HG03457 (cell line): ENCODE results near the gene HCFC1R1.

Experiments used
- ATAC-seq: cut with Tn5 transposase; IDR thresholded peaks from one replicate; pipeline ENCODE4 v1.9.1; 2021; ENCODE audit warnings: moderate number of reproducible peaks; ENCODE audit not compliant: unreplicated experiment

The HCFC1R1 gene

DNA sequence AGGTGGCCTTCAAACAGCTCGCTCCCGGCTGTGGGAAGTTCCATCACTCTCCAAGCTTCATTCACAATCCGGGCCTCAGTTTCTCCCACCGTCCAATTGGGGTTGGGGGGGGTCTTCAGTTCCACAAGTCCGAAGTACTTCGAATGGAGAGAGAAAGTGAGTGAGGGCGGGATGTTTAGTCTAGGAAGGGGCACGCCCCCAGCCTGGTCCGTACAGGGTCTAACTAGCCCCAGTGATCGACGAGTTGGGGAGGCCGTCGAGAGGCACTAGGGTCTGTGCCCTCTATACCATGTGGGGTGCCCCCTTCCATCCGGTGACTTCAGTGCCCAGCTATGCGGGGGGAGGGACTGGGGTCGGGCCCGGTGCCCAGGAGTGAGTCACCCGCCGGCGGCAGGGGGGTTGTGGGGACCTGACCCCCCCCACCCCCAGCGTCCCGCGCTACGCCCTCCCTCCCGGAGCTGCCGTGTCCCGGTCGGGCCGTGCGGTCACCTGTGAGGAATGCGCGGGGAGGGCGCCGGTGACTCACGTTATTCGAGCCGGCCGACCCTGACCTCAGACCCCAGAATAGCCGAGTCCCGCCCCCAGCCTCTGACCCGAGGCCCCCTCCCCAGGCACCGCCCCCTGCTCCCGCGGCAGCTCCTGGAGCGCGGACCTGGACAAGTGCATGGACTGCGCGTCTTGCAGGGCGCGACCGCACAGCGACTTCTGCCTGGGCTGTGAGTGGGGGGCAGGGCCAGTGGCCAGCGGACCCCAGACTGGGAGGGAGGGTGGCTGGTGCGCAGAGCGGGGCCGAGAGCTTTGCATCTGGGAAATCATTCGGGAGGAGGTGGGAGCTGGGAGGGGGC is 2.9 kb downstream of the HCFC1R1 start:
- no peak for ATAC-seq

- ATAC-seq: no peak
Measured at GRCh38 chr16:3020247-3020603, 3.5 kb downstream of the HCFC1R1 start, which contains the start of gene TNFRSF12A. TSS of gene TNFRSF12A (plus strand) at chr16:3020368. CDS start at chr16:3020398, 30 bp downstream.

DNA sequence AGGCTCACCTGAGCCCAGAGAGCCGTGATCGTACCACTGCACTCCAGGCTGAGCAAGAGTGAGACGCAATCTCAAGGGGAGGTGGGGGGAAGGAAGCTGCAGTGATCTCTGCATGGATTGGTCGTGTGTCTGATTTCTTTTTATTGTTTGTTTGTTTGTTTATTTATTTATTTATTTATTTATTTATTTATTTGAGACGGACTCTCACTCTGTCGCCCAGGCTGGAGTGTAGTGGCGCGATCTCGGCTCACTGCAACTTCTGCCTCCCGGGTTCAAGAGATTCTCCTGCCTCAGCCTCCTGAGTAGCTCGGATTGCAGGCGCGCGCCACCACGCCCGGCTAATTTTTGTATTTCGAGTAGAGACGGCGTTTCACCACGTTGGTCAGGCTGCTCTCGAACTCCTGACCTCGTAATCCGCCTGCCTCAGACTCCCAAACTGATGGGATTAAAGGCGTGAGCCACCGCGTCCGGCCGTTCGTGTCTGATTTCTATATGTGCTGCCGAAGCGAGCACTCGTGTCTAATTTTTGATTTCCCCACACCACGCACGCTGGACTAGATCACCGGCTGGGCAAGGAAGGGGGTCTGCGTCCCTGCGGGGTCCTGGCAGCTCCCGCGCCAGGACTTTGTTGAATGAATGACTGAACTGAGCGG is 4.0 kb downstream of the HCFC1R1 start:
- ATAC-seq: no peak

DNA sequence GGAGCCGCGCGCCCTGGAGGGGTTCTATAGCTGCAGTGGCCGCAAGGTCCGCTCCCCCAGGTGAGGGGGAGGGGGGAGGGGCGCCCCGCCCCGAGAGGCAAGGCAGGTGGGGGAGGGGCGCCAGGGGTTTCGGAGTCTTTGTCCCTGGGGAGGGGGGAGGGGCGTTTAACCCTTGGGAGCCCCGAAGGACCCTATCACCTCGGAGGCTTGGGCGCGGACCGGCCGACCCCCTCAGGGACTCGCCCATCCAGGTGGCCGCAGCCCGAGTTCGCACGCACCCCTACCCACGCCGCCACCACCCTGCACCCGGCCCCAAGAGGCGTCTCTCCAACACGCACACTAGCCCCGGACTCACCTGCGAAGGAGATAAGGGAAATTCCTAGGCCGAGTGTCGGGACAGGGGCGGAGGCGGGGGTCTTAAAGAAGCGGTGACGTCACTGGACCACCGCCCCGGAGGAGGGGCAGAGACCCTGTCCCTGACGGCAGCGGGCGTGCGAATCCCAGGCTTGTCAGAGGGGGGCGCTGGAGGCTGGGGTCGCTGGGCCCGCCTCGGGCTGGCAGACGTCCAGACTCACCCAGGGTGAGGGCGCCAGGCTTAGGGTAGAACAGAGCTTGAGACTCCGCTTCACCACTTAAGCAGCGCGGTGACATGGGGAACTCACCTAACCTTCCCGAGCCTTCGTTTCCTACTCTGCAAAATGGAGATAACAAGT is 5.8 kb downstream of the HCFC1R1 start, which contains the start of gene CLDN6:
Gene CLDN6 (minus strand): TSS at position 390 of the 713 bp plus-strand sequence. CDS start 2,162 bp downstream, outside the sequence.
- ATAC-seq: no peak

GRCh38 chr16:3017344-3017743 is 6.4 kb downstream of the HCFC1R1 start:
- no peak for ATAC-seq

GRCh38 chr16:3015865-3016521 is 7.7 kb downstream of the HCFC1R1 start:
- no peak for ATAC-seq

DNA sequence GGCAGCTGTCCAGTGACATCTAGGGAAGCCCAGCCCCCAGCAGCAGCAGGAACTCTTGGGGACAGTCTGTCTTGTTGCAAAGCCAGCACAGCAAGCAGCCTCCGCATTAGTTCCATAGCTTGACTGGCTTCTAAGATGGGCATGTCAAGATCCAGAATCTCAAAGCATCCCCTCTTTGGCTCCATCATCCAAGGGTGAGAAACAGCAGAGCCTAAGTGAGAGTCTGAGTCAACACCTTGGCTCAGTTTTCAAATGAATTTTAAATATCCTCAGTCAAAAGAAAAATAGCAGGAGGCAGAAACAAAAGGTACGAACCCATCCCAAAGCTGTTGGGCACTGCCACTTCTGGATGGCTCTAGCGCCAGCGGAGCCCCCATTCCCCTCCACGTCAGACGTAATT is 8.8 kb downstream of the HCFC1R1 start:
- ATAC-seq: no peak

DNA sequence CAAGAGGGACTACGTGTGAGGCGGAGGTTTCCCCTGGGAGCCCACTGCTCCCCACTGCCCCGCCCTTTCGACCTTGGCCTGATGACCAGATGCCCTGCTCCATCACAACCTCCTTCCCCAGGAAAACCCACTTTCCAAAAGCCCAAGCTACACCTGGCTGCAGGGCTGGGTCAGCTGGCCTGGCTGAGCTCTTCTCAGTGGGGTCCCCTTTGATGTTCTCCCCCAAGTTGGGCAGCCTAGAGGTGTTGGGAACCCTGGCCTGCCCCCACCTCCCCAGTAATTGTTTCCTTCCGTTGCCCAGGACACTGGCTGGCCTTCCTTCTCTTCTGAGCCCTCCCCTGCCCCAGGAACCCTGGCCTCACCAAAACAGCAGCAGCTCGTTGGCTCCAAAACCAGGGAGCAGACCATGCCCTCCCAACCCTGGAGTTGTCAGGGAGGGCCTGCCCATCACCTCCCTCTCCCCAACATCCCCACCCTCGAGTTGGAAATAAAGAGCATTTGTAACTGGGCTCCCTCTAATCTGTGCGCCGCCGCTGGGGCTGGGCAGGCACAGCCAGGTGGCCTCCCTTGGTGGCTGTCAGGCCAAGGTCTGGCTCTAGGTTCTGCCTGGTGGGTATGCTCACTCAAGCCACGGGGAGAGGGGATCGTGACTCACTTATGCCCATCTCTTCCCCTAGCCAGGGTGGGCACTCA is 9.6 kb downstream of the HCFC1R1 start:
- no peak for ATAC-seq

DNA sequence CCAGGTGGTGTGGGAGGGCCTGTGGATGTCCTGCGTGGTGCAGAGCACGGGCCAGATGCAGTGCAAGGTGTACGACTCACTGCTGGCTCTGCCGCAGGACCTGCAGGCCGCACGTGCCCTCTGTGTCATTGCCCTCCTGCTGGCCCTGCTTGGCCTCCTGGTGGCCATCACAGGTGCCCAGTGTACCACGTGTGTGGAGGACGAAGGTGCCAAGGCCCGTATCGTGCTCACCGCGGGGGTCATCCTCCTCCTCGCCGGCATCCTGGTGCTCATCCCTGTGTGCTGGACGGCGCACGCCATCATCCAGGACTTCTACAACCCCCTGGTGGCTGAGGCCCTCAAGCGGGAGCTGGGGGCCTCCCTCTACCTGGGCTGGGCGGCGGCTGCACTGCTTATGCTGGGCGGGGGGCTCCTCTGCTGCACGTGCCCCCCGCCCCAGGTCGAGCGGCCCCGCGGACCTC is 10.2 kb downstream of the HCFC1R1 start:
- ATAC-seq: no peak

DNA sequence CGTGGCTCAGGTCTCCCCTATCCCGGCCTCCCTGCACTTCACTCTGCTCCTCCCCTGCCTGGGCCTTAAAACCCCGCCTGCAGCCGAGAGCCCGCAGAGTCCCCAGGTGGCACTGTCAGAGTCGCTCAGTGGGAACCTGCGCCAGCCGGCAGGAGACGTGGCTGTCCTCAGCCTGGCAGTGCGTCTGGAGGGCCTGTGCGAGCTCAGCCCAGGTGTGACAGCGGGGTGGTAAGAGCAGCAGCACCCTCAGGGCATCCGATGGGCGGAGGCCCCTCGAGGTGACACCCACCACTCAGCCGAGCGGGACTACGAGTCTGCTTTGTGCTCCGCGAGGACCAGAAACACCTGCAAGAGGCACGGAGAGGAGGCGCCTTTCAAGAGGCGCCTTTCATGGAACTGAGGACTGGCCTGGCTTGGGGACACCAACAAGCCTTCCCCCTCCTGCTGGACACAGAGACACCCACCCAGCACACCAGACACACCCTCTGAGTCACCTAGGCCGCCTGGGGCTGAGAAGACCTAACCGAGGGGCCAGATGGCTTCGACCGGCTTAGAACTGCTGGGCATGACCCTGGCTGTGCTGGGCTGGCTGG is 10.8 kb downstream of the HCFC1R1 start, which contains the start of gene CLDN9:
Gene CLDN9 (plus strand): TSS at position 96 of the 593 bp plus-strand sequence. CDS start 440 bp downstream, at position 536.
- ATAC-seq: no peak

GRCh38 chr16:3012246-3012645 is 11.5 kb downstream of the HCFC1R1 start:
- ATAC-seq: no peak

GRCh38 chr16:3010510-3010909 is 13.2 kb downstream of the HCFC1R1 start:
- ATAC-seq: no peak

DNA sequence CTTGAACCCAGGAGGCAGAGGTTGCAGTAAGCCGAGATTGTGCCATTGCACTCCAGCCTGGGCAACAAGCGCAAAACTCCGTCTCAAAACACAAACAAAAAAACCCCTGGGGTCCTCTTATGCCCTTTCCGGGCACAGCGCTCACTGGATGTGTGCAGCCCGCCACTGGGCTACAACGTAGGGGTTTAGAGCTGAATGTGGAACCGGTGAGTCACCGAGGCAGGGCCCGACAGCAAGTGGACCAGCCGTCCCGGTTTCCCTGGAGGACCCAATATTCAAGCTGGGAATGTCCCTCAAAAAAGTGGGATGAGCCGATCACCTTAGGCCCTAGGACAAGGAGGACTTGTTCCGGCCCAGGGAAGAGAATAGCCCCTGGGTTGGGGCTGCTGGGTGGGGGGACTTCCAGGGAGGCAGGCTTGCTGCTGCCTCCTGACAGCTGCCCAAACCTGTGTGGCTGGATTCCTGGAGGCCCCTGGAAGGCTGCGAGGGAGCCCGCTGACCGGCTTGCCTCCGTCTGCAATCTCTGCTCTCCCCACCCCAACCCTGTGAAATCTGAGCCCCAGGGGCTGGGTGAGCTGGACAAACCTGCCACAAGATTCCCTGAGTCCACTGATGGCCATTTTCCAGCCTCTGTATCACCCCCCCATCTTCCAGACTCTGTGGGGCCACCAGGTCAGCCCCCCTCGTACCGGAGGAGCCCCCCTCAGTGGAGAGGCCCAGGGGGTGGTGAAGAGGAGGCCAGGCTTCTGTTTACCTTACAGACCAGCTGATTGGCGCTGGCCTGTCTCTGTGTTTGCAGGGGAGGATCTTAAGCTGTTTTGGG is 14.0 kb downstream of the HCFC1R1 start:
- ATAC-seq: no peak

DNA sequence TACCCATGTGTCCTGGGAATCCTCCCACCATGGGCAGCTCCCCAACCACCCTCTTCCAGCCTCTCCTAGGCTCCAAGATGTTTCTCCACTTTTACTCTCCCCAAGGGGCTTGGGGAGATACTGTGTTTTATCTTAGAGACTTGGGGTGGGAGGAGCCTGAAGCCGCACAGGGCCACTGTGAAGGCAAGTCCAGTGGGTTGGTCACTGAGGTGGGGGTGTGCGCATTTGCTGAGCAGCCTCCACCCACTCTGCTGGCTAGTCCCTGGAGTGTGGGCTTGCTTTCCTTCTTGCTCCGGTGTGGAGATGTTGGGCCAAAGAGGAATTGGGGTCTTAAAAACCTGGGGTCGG is 15.1 kb downstream of the HCFC1R1 start:
- ATAC-seq: no peak

DNA sequence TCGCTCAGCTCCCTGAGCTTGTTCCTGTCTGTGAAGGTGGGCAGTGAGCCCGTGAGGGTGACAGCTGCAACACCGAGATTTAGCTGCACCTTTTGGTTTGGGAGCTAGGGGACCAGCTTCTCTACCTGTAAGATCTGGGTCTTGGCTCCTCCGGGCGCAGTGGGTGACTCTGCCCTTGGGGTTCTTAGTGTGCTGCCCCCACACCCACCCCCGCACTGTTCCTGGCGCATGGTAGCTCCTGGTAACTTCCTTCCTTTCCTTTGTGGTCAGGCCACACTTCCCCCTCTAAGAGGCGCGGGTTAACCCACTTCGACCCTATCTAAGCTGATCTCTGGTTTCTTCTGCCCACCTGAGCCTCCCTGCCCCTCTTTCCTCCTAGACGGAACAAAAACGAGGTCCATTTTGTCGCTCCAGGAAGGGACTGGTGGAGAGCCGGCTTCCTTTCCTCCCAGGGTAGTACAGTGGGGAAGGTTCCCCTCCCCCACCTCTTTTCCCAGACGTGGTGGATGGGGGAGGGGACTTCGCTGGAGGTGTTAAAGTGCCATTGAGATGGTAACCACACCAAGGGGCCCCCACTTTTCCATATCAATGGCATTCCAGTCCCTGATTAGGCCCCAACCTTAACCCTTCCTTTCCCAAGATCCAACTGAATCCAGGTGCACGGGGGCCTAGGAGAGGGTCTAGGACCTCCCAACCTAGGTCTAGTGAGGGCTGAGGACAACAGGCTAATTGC is 15.6 kb downstream of the HCFC1R1 start:
- no peak for ATAC-seq

- ATAC-seq: no peak
Measured at GRCh38 chr16:3007059-3007956, 16.4 kb downstream of the HCFC1R1 start.

GRCh38 chr16:3004781-3005284 is 18.9 kb downstream of the HCFC1R1 start:
- ATAC-seq: no peak
